Progenitor cell of endocrine pancreas (in vitro differentiated cells): Measurements from ENCODE around the gene KRTAP10-12. TPM values are rescaled to one million over a fixed set of nuclear protein-coding genes. Genes with fewer than 3 reads are reported as not detected.

ENCODE experiments used
- DNase-seq: peaks from one replicate; pipeline ENCODE4 v3.0.0; 2021; ENCODE audit warnings: low spot score; ENCODE audit not compliant: unreplicated experiment
- H3K27ac Mint-ChIP-seq: 2 replicates; pipeline ENCODE4 v1.8.0; 2021; ENCODE audit warnings: mild to moderate bottlenecking, moderate library complexity, mixed read lengths
- H3K27me3 Mint-ChIP-seq: 2 replicates; pipeline ENCODE4 v1.8.0; 2021; ENCODE audit warnings: mixed read lengths
- H3K36me3 Mint-ChIP-seq: 2 replicates; pipeline ENCODE4 v1.8.0; 2022; ENCODE audit warnings: mixed read lengths; ENCODE audit not compliant: insufficient read depth
- H3K4me1 Mint-ChIP-seq: 2 replicates; pipeline ENCODE4 v1.8.0; 2021; ENCODE audit warnings: low read depth, mixed read lengths
- H3K4me3 Mint-ChIP-seq: 2 replicates; pipeline ENCODE4 v1.8.0; 2021; ENCODE audit warnings: low read depth, mild to moderate bottlenecking, moderate library complexity, mixed read lengths
- H3K9me3 Mint-ChIP-seq: 2 replicates; pipeline ENCODE4 v1.8.0; 2021; ENCODE audit warnings: low read depth, mixed read lengths
- CTCF ChIP-seq: fragments of 200-600 bp; sonication (generic); IDR thresholded peaks from one replicate; pipeline ENCODE4 v1.5.0; 2021; ENCODE audit warnings: antibody characterized with exemption, mild to moderate bottlenecking; ENCODE audit not compliant: unreplicated experiment
- total RNA-seq: library from RNA; stranded (reverse); gene quantifications from 2 replicates; pipeline ENCODE4 v1.2.1, GENCODE V29; 2021

The KRTAP10-12 gene
- total RNA-seq, 1 donor from 2014 or later = not detected

GRCh38 chr21:44706026-44706705 is 9.2 kb downstream of the KRTAP10-12 start:
- Mint-ChIP-seq H3K9me3 (peaks cover 3% of the 10 kb centered on the region), H3K4me1 (peaks cover 10% of the 10 kb centered on the region), H3K36me3 (no peaks in the 10 kb centered on the region), H3K4me3 (no peak overlapping the region), H3K27ac (no peak overlapping the region), H3K27me3 (peaks cover 89% of the 10 kb centered on the region)
- no peak for DNase-seq
- no peak for TF ChIP-seq CTCF

GRCh38 chr21:44706706-44707581 is 10.0 kb downstream of the KRTAP10-12 start:
- TF ChIP-seq CTCF = no peak
- Mint-ChIP-seq H3K4me3 (no peak overlapping the region), H3K4me1 (peaks cover 15% of the 10 kb centered on the region), H3K9me3 (peaks cover 3% of the 10 kb centered on the region), H3K36me3 (no peaks in the 10 kb centered on the region), H3K27me3 (peaks cover 90% of the 10 kb centered on the region), H3K27ac (no peak overlapping the region)
- DNase-seq = no peak

GRCh38 chr21:44708213-44708865 is 11.4 kb downstream of the KRTAP10-12 start:
- peaks cover 3% of the 10 kb centered on the region for H3K9me3 Mint-ChIP-seq
- H3K27ac Mint-ChIP-seq = no peak overlapping the region
- peaks cover 12% of the 10 kb centered on the region for H3K4me1 Mint-ChIP-seq

GRCh38 chr21:44708866-44709425 is 12.0 kb downstream of the KRTAP10-12 start:
- Mint-ChIP-seq H3K36me3 (no peaks in the 10 kb centered on the region), H3K4me3 (no peak overlapping the region), H3K27ac (no peak overlapping the region), H3K27me3 (peaks cover 93% of the 10 kb centered on the region), H3K4me1 (peaks cover 12% of the 10 kb centered on the region), H3K9me3 (peaks cover 3% of the 10 kb centered on the region)
- TF ChIP-seq CTCF = no peak
- DNase-seq = no peak

More at GRCh38 chr21:44708213-44708865, 11.4 kb downstream of the KRTAP10-12 start:
- no peak for DNase-seq
- Mint-ChIP-seq H3K27me3 (peaks cover 90% of the 10 kb centered on the region), H3K36me3 (no peaks in the 10 kb centered on the region), H3K4me3 (no peak overlapping the region)
- no peak for TF ChIP-seq CTCF
